Transverse colon (tissue), 4 donors: ENCODE results near the gene P3H1.
A peak's percentile ranks its signal among the peaks of the same experiment; 100 is the strongest.

Experiments used
- EP300 ChIP-seq: sonication (generic); formaldehyde crosslinking; IDR thresholded peaks from one replicate; pipeline ENCODE4 v1.6.1; 2017; ENCODE audit warnings: antibody characterized with exemption, low read depth
- POLR2A ChIP-seq: fragments of 450-650 bp; IDR thresholded peaks from one replicate; pipeline ENCODE4 v1.6.1; 2016; ENCODE audit warnings: antibody characterized with exemption, mild to moderate bottlenecking, moderate library complexity
- POLR2AphosphoS5 ChIP-seq, 3 donors: sonication (generic); formaldehyde crosslinking; IDR thresholded peaks; one replicate each; pipeline ENCODE4 v1.6.1; 2016; ENCODE audit warnings: antibody characterized with exemption in 3 of 3
- TF ChIP-seq, protein P1 (sequence below), 5 experiments: fragments of 200-600 bp in 3 of 5; fragments of 450-650 bp in 2 of 5; sonication (generic) in 3 of 5; IDR thresholded peaks; 1 replicate in 2 of 5; 2 replicates in 3 of 5; pipeline ENCODE4 v1.5.1; 2016 to 2017; ENCODE audit warnings: antibody characterized with exemption in 5 of 5, inconsistent platforms in 3 of 5, mild to moderate bottlenecking in 2 of 5, moderate library complexity in 1 of 5

DNA sequence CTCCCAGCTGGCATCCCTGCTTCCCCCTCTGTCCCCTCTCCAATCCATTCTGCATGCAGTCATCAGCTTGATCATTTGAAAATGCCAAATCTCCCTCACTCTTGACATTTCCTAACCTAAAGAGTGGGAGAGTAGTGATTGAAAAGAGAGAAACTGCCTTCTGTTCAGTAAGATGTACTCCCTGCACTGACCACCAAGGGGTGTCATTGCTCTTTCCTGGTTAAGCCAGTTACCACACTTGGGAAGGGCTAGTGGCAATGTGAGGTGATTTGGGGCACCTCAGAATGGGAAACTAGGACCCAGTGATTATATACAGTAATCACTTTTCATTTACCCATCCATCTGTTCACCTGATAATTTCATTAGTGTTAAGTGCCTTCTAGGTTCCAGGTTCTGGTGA is 11.0 kb upstream of the P3H1 start:
- TF ChIP-seq, protein P1, sequence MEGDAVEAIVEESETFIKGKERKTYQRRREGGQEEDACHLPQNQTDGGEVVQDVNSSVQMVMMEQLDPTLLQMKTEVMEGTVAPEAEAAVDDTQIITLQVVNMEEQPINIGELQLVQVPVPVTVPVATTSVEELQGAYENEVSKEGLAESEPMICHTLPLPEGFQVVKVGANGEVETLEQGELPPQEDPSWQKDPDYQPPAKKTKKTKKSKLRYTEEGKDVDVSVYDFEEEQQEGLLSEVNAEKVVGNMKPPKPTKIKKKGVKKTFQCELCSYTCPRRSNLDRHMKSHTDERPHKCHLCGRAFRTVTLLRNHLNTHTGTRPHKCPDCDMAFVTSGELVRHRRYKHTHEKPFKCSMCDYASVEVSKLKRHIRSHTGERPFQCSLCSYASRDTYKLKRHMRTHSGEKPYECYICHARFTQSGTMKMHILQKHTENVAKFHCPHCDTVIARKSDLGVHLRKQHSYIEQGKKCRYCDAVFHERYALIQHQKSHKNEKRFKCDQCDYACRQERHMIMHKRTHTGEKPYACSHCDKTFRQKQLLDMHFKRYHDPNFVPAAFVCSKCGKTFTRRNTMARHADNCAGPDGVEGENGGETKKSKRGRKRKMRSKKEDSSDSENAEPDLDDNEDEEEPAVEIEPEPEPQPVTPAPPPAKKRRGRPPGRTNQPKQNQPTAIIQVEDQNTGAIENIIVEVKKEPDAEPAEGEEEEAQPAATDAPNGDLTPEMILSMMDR (IDR thresholded peaks at IDR 0.05): peak; percentile 46 to 55 (median 51)
- TF ChIP-seq POLR2AphosphoS5 (IDR thresholded peaks at IDR 0.05): no peak
- TF ChIP-seq POLR2A: no peak
- TF ChIP-seq EP300: no peak
